HG03521 (cell line): ENCODE measurements around the gene AHCTF1.

Experiments used
- ATAC-seq: cut with Tn5 transposase; IDR thresholded peaks from one replicate; pipeline ENCODE4 v1.9.1; 2021; ENCODE audit warnings: mild to moderate bottlenecking, moderate library complexity; ENCODE audit not compliant: unreplicated experiment

AHCTF1 gene, protein sequence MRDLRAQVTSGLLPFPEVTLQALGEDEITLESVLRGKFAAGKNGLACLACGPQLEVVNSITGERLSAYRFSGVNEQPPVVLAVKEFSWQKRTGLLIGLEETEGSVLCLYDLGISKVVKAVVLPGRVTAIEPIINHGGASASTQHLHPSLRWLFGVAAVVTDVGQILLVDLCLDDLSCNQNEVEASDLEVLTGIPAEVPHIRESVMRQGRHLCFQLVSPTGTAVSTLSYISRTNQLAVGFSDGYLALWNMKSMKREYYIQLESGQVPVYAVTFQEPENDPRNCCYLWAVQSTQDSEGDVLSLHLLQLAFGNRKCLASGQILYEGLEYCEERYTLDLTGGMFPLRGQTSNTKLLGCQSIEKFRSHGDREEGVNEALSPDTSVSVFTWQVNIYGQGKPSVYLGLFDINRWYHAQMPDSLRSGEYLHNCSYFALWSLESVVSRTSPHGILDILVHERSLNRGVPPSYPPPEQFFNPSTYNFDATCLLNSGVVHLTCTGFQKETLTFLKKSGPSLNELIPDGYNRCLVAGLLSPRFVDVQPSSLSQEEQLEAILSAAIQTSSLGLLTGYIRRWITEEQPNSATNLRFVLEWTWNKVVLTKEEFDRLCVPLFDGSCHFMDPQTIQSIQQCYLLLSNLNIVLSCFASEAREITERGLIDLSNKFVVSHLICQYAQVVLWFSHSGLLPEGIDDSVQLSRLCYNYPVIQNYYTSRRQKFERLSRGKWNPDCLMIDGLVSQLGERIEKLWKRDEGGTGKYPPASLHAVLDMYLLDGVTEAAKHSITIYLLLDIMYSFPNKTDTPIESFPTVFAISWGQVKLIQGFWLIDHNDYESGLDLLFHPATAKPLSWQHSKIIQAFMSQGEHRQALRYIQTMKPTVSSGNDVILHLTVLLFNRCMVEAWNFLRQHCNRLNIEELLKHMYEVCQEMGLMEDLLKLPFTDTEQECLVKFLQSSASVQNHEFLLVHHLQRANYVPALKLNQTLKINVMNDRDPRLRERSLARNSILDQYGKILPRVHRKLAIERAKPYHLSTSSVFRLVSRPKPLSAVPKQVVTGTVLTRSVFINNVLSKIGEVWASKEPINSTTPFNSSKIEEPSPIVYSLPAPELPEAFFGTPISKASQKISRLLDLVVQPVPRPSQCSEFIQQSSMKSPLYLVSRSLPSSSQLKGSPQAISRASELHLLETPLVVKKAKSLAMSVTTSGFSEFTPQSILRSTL (N-terminal part only)

GRCh38 chr1:246931549-246932365 is at the start of gene AHCTF1:
Gene AHCTF1 (minus strand): TSS chr1:246931948. CDS start chr1:246918370, 13,578 bp downstream.
- peak; percentile 86 for ATAC-seq

GRCh38 chr1:246978785-246979184 is 47.0 kb upstream of the AHCTF1 start:
- ATAC-seq: no peak

- no peak for ATAC-seq
These were observed 46.5 kb upstream of the AHCTF1 start for GRCh38 chr1:246978281-246978680.

DNA sequence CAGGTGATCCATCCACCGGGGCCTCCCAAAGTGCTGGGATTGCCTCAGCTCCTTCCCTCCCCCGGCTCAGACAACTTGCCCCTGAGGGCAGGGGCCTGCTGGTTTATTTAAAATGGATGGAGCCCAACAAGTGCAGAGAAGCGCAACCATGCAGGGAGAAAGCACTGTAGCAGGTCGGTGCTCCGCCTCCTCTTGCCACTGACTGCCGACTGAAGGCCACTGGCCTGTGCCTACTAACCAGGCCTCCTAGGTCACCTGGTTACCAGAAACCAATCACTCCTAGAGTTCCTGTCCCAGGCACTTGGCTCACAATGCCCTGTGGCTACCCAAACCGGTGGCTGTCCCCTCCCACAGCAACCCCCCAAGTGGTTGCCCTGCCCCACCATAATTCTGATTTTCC is 40.2 kb upstream of the AHCTF1 start:
- no peak for ATAC-seq

- ATAC-seq: no peak
These were observed 39.5 kb upstream of the AHCTF1 start for GRCh38 chr1:246971090-246971721.

DNA sequence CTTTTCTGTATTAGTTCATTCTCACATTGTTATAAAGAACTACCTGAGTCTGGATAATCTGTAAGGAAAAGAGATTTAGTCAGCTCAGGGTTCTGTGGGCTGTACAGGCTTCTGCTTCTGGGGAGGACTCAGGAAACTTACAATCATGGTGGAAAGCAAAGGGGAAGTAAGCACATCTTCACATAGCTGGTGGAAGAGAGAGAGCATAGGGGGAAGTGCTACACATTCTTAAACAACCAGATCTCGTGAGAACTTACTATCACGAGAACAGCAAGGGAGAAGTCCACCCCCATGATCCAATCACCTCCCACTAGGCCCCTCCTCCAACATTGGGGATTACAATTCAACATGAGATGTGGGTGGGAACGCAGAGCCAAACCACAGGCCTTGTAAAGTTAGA is 37.9 kb upstream of the AHCTF1 start:
- ATAC-seq: no peak

DNA sequence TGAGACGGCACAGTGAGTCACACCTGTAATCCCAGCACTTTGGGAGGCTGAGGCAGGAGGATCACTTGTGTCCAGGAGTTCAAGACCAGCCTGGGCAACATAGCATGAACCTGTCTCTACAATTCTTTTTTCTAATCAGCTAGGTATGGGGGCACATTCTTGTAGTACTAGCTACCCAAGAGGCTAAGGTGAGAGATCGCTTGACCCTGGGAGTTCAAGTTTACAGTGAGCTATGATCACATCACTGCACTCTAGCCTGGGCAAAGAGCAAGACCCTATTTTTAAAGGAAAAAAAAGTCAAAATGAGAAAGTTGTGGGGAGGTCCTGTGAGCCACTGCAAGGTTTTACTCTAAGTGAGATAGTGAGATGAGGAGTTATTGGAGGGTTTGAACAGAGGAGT is 34.8 kb upstream of the AHCTF1 start:
- no peak for ATAC-seq

- no peak for ATAC-seq
These were observed 28.4 kb upstream of the AHCTF1 start for GRCh38 chr1:246959944-246960693.

DNA sequence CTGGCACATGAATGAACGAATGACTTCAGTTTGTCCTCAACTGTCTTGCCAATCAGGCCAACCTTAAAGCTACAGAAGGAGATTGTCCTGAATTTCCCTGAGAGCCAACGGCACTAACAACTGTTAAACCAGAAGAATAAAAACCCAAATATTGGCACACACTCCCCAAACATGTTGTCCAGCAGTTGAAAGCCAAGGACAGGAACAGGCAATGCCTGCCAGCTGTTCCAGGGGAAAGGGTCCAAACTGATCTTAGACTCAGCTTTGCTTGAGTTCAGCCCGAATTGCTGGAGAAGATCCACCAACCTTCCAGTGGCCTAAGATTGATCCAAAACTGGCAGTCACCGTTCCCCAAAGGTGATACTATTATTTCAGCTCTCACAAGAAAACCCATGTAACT is 22.4 kb upstream of the AHCTF1 start:
- ATAC-seq: no peak

GRCh38 chr1:246951413-246951812 is 19.7 kb upstream of the AHCTF1 start:
- no peak for ATAC-seq

- ATAC-seq: no peak
These were observed 18.2 kb upstream of the AHCTF1 start for GRCh38 chr1:246949956-246950355.

DNA sequence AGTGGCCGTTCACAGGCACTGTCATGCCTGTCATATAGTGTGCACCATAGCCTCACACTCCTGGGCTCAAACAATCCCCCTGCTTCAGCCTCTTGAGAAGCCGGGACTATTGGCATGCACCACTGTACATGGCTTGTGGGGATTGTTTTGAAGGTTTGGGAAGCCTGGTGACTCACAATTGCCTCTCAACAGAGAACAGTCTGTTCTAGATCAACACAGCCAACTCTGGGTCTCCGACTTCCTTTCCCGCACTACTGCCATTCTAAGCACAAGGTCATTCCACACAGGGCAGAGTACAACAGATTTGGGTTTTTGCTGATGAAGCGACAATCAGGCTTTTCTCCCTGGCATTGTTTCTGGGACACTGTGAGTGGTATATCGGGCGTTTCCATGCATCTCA is 15.5 kb upstream of the AHCTF1 start:
- ATAC-seq: no peak

DNA sequence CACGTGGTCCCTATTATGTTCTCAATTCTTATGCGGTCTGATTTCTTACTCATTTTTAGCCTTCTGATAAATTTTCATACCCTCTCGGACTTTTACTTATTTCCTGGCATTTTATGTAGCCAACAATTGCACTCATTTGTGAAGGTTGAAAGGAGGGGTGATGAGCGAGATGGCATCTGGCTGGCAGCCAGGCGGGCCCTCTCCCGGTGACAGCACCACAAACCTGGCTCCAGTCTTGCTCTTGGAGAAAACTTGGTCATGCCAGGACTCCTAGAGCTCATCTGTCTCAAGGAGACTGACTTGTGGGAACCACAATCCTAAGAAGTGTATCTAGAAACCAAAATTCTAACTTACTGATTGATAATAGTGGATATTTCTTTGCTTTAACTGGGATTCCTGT is 14.6 kb upstream of the AHCTF1 start:
- no peak for ATAC-seq

DNA sequence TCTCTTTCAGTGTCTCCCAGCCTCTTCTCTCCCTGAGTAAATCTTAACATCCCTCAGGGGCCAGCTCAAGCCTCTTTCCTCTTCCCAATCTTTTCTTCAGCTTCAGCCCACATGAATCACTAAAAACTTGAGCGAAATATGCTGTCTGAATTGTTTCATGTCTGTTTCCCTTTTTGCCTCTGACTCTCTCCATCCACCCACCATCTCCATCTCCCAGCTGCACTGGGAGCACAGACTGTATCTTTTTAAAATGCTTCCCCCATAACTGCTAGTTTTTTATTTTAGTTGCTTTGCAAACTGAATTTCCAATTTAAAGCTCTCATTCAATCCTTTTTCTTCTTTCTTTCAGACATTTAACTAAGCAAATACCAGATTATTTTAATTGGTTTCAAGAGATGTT is 3.0 kb upstream of the AHCTF1 start:
- ATAC-seq: no peak

GRCh38 chr1:246933893-246934292 is 2.1 kb upstream of the AHCTF1 start:
- no peak for ATAC-seq

DNA sequence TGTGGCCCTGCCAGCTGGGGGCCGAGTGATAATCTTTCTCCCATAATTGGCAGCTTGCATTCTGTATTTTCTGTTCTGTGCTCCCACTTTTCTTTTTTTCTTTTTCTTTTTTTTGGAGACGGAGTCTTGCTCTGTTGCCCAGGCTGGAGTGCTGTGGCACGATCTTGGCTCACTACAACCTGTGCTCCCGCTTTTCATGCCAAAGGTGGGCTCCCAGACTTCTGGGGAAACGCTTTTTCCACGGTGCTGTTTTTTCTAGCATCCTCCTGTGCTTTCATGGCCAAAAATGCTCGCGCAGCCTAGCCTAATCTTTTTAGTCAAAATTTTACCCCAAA is 585 bp upstream of the AHCTF1 start:
- no peak for ATAC-seq

DNA sequence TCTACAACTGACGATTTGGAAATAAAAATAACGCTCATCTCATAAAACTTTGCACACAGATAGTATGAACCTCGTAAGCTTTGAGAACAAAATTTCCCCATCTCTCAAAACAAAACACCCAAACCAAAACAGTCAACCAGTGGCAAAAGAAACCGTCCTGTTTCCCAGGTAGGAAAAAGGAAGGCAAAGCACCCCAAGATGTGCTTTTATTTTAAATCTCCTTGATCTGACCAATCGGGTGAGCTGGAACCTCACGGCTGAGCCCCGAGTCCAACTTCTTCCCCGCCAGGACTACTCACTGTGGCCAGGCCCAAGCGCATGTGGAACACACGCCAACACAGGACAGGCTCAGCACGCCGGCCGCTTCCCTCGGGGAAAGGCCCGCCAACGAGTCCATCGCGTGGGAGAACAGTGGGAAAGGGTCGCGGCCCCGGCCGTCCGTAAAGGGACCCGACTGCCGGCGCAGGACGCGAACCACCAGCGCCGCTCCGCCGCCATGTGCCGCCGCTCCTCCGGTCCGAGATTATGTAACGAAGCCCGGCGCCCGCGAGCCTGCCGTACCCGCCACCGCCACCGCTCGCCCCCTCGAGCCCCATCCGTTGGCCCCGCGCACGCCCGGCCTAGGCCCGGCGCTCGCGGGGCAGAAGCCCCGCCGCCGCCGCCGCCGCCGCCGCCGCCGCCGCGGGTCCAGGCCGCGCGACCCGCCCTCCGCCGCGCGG is 759 bp downstream of the AHCTF1 start:
- ATAC-seq: peak; percentile 30

DNA sequence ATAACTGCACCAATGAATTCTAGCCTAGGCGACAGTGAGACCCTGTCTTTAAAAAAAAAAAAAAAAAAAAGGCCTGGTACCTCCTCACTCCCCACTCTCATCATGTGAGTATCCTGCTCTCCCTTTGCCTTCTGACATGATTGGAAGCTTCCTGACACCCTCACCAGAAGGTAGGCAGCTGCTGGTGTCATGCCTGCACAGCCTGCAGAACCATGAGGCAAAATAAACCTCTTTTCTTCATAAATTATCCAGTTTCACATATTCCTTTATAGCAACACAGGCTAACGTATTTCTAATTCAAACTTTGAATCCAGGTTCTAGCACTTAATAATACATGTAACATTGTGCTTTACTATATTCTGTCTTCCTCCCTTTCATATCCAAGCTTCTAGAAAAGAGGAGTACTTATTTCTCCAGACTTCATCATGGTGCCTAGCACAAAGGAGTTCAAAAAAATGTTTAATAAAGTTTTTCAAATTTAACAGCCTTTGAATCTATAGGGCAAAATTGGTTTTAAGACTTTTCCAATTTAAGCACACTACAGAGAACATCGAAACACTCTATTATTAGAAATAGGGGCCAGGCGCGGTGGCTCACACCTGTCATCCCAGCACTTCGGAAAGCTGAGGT is 5.6 kb downstream of the AHCTF1 start:
- ATAC-seq: no peak
